PC-3 (cell line): ENCODE results near the gene KEAP1. TPM values are rescaled to one million over a fixed set of nuclear protein-coding genes. Genes with fewer than 3 reads are reported as not detected.

ENCODE experiments used
- ATAC-seq: fragments of 200-7000 bp; cut with Tn5 transposase; 2 replicates; pipeline ENCODE4 v1.9.1; 2020; ENCODE audit warnings: mild to moderate bottlenecking, moderate library complexity
- BruUV-seq: library from RNA; stranded (reverse); fragments of 400-500 nt; replicated peaks from 2 replicates; lab custom pipeline; 2021; lab: Mats Ljungman, UMichigan
- CTCF ChIA-PET: fragments of 300-600 bp; sonication (Branson Sonifier 250); formaldehyde crosslinking; loops from one replicate; lab custom pipeline; 2022; ENCODE audit warnings: antibody characterized with exemption; lab: Charles Lee
- POLR2A ChIA-PET: fragments of 300-600 bp; sonication (Branson Sonifier 250); formaldehyde crosslinking; loops from one replicate; lab custom pipeline; 2022; ENCODE audit warnings: antibody characterized with exemption; ENCODE audit not compliant: unreplicated experiment; lab: Charles Lee
- DNase-seq: peaks from one replicate; pipeline ENCODE4 v3.0.0-alpha.2; 2015
- H2AFZ ChIP-seq: fragments of 300-600 bp; sonication (generic); 2 replicates; pipeline ENCODE4 v1.6.0; 2016; ENCODE audit warnings: antibody characterized with exemption, low read length
- H3F3A ChIP-seq: fragments of 300-600 bp; sonication (generic); one replicate; pipeline ENCODE4 v1.6.0; 2017; ENCODE audit warnings: antibody characterized with exemption, low read length, control low read depth, mild to moderate bottlenecking; ENCODE audit not compliant: unreplicated experiment
- H3K27ac ChIP-seq: fragments of 300-600 bp; sonication (generic); 2 replicates; pipeline ENCODE4 v1.5.1; 2016; ENCODE audit warnings: mild to moderate bottlenecking, low read length
- H3K27me3 ChIP-seq: fragments of 300-600 bp; sonication (generic); 2 replicates; pipeline ENCODE4 v1.6.1; 2016; ENCODE audit warnings: low read length, mixed read lengths
- H3K36me3 ChIP-seq: fragments of 300-600 bp; sonication (generic); 2 replicates; pipeline ENCODE4 v1.6.1; 2016; ENCODE audit warnings: low read depth, mixed run types, low read length, mixed read lengths
- H3K4me1 ChIP-seq: fragments of 300-600 bp; sonication (generic); 2 replicates; pipeline ENCODE4 v1.5.1; 2016; ENCODE audit warnings: low read length; ENCODE audit not compliant: insufficient read depth
- H3K4me2 ChIP-seq: fragments of 300-600 bp; sonication (generic); 2 replicates; pipeline ENCODE4 v1.6.0; 2016; ENCODE audit warnings: low read length
- H3K4me3 ChIP-seq: fragments of 300-600 bp; sonication (generic); 2 replicates; pipeline ENCODE4 v1.5.1; 2016; ENCODE audit warnings: mild to moderate bottlenecking, low read length, mixed read lengths
- H3K79me2 ChIP-seq: fragments of 300-600 bp; sonication (generic); 2 replicates; pipeline ENCODE4 v1.6.1; 2017; ENCODE audit warnings: low read length, mixed read lengths
- H3K9ac ChIP-seq: fragments of 300-600 bp; sonication (generic); 2 replicates; pipeline ENCODE4 v1.6.0; 2016; ENCODE audit warnings: mild to moderate bottlenecking, low read length
- H3K9me2 ChIP-seq: fragments of 300-600 bp; sonication (generic); replicated peaks from 2 replicates; pipeline ENCODE4 v1.6.1; 2016; ENCODE audit warnings: mixed run types, low read length, mixed read lengths
- H3K9me3 ChIP-seq: fragments of 300-600 bp; sonication (generic); 2 replicates; pipeline ENCODE4 v1.6.1; 2016; ENCODE audit warnings: low read length, mixed read lengths
- H4K20me1 ChIP-seq: fragments of 300-600 bp; sonication (generic); 2 replicates; pipeline ENCODE4 v1.6.1; 2016; ENCODE audit warnings: low read length, mixed read lengths
- CTCF ChIP-seq: fragments of 300-600 bp; sonication (generic); conservative IDR thresholded peaks from 2 replicates; pipeline ENCODE4 v1.5.1; 2017; ENCODE audit warnings: antibody characterized with exemption, low read depth, mild to moderate bottlenecking, low read length
- EZH2 ChIP-seq: fragments of 300-600 bp; sonication (generic); IDR thresholded peaks from one replicate; pipeline ENCODE4 v1.6.1; 2017; ENCODE audit warnings: antibody characterized with exemption, mild to moderate bottlenecking, low read length; ENCODE audit not compliant: unreplicated experiment
- EZH2phosphoT487 ChIP-seq: fragments of 300-600 bp; sonication (generic); IDR thresholded peaks from 2 replicates; pipeline ENCODE4 v1.6.1; 2018; ENCODE audit warnings: mild to moderate bottlenecking, antibody characterized with exemption, low read length, borderline replicate concordance
- intact Hi-C: fragments of 100-400 bp; cut with micrococcal nuclease; formaldehyde crosslinking; loops from 2 replicates; pipeline ENCODE4 v1.9.0; 2023
- total RNA-seq: library from RNA; depleted of rRNA; stranded (reverse); fragments of >200 nt; gene quantifications from 2 replicates; pipeline ENCODE4 v1.2.3, GENCODE V29; 2014

KEAP1 gene
- total RNA-seq, 1 experiment from 2014 or later = 151 TPM

- Histone ChIP-seq H3K79me2 (peaks cover 18% of the 10 kb centered on the region), H3K4me1 (peaks cover 9% of the 10 kb centered on the region; the same call in 1 of the 2 replicates), H3K9me2 (no peaks in the 10 kb centered on the region), H3K36me3 (no peaks in the 10 kb centered on the region), H3K4me2 (no peak overlapping the region), H2AFZ (peak overlapping the region; percentile 60; the same call in 1 of the 2 replicates), H3K9ac (no peak overlapping the region), H3K27ac (no peak overlapping the region), H3K4me3 (no peak overlapping the region), H3F3A (no peaks in the 10 kb centered on the region), H3K9me3 (no peaks in the 10 kb centered on the region), H3K27me3 (no peaks in the 10 kb centered on the region), H4K20me1 (no peaks in the 10 kb centered on the region)
- ChIA-PET POLR2A (no interaction called here), CTCF (interaction anchor here (0.6 kb wide), 3 partner anchors 36 to 247 kb away, joined by 3 to 4 read pairs (median 4); partner anchors contain the start of gene KRI1)
- no peak for ATAC-seq
- peak; percentile 79 for DNase-seq
- TF ChIP-seq CTCF (peak; percentile 89), EZH2 (no peak)
- intact Hi-C loops = loop anchor here (2.0 kb wide), 1 partner anchor 67 kb away; no protein-coding TSS in a partner anchor
- BruUV-seq = no TSS peak
These were observed 2.5 kb upstream of the KEAP1 start for GRCh38 chr19:10505583-10506229.

- H3K4me3 ChIP-seq = peak overlapping the region; percentile 86
- CTCF ChIA-PET = no interaction called here
- intact Hi-C loops = no loop called here
These were observed 593 bp downstream of the KEAP1 start for GRCh38 chr19:10502524-10503001.

GRCh38 chr19:10501971-10502523 is 1.1 kb downstream of the KEAP1 start:
- H3K4me1 ChIP-seq = peaks cover 4% of the 10 kb centered on the region; the same call in 1 of the 2 replicates
- BruUV-seq = TSS peak; percentile 54
- POLR2A ChIA-PET = no interaction called here

More at GRCh38 chr19:10502524-10503001, 593 bp downstream of the KEAP1 start:
- TF ChIP-seq EZH2phosphoT487 (peak; percentile 90), EZH2 (no peak)
- peaks cover 4% of the 10 kb centered on the region; the same call in 1 of the 2 replicates for H3K4me1 ChIP-seq
- H4K20me1 ChIP-seq = 0 out of 2 replicates have a peak, but pooled peaks cover 7% of the 10 kb centered on the region
- H3K4me2 ChIP-seq = peak overlapping the region; percentile 91
- H3K9ac ChIP-seq = peak overlapping the region; percentile 98
- peaks cover 47% of the 10 kb centered on the region for H3K79me2 ChIP-seq
- POLR2A ChIA-PET = no interaction called here
- H2AFZ ChIP-seq = peak overlapping the region; percentile 91
- ATAC-seq (peak; percentile 91), DNase-seq (peak; percentile 94)
- no peaks in the 10 kb centered on the region for H3K9me2 ChIP-seq
- BruUV-seq = no TSS peak
- H3K27ac ChIP-seq = peak overlapping the region; percentile 73
- H3K9me3 ChIP-seq = no peaks in the 10 kb centered on the region
- H3K27me3 ChIP-seq = no peaks in the 10 kb centered on the region
- H3F3A ChIP-seq = no peaks in the 10 kb centered on the region
- peaks cover 16% of the 10 kb centered on the region for H3K36me3 ChIP-seq

More at GRCh38 chr19:10501971-10502523, 1.1 kb downstream of the KEAP1 start:
- Histone ChIP-seq H3K4me2 (peak overlapping the region; percentile 91), H3K27me3 (no peaks in the 10 kb centered on the region), H3K27ac (peak overlapping the region; percentile 73), H3K4me3 (peak overlapping the region; percentile 86), H3K79me2 (peaks cover 52% of the 10 kb centered on the region), H3F3A (no peaks in the 10 kb centered on the region), H4K20me1 (peaks cover 7% of the 10 kb centered on the region; the same call in 1 of the 2 replicates), H2AFZ (peak overlapping the region; percentile 91), H3K36me3 (peaks cover 21% of the 10 kb centered on the region), H3K9ac (peak overlapping the region; percentile 98), H3K9me2 (no peaks in the 10 kb centered on the region), H3K9me3 (no peaks in the 10 kb centered on the region)
- TF ChIP-seq EZH2 (no peak), EZH2phosphoT487 (no peak)
- intact Hi-C loops = no loop called here
- CTCF ChIA-PET = no interaction called here
- DNase-seq (peak; percentile 67), ATAC-seq (peak; percentile 69)
